Kidney tubule cell (primary cell): ENCODE data around the gene SV2B.

ENCODE experiments used
- DNase-seq: peaks from one replicate; pipeline ENCODE4 v3.0.0-alpha.2; 2018; ENCODE audit warnings: low spot score

SV2B gene

DNA sequence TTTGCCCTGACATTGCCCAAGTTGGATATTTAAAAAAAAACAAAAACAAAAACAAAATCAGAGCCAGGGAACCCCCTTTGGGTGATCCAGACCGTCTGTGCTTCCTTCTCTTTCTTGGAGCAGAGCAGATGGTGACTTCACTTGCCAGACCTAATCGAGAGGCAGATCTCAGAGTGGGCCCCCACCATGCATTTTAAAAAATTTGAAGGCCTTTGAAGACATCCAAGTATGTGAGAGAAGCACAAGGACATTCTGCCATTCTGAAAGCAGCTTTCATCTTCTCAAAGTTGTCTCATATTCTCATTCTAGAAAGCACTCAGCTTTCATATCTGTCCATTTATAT lies 93.3 kb downstream of the SV2B start:
- no peak for DNase-seq

DNA sequence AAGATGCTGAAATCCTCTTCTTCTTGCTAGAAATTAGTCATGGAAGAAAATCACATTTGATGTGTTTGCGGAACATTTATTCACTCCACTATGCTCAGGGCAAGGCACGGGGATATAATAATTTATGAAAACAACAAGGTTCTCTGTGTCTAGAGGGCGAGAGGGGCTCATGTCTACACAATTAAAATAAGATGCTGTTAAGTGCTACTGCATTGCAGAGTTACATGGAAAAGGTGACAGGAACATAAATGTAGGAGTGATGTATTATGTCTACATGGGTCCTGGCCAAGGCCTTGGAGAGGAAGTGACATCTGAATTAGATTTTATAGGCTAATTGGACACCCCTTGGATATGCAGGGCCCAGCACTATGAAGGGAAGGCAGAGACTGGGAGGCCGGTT lies 96.1 kb downstream of the SV2B start:
- no peak for DNase-seq

DNA sequence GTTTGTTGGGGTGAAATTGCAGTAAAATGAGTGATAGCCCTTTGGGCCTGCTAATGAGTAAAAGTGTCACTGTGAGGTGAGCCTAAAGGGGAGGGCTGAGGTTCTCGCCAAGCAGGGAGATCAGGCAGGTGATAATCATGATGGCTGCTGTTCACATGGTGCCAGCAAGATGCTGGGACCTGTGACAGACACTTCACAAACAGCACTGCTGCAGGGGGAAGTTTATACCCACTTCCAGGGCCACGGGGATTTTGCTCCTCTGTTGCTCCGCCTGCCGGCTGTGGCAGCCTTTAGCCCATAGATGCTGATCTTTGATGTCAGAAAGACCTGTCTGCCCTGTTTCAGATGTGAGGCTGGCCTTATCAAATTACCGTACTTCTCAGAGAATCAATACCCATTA lies 96.7 kb downstream of the SV2B start:
- DNase-seq = no peak

DNA sequence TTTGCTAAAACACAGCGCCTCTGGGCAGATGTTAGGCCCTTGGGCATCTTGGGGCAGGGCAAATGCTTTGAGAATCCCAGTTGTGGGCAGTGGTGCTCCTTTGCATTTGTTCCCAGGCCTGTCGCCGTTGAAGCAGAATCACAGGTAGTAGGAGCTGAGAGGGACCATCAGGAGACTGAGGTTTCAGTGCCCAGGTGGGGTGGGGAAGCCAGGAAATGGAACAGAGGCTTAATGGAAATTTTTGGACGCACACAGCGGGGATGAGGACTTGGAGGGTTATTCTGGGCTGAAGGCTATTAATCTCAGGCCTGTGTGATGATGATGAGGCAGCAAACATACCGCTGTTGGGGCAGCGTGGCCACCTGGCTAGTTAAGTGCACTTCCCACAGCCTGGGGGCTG lies 99.5 kb downstream of the SV2B start:
- DNase-seq = no peak

DNA sequence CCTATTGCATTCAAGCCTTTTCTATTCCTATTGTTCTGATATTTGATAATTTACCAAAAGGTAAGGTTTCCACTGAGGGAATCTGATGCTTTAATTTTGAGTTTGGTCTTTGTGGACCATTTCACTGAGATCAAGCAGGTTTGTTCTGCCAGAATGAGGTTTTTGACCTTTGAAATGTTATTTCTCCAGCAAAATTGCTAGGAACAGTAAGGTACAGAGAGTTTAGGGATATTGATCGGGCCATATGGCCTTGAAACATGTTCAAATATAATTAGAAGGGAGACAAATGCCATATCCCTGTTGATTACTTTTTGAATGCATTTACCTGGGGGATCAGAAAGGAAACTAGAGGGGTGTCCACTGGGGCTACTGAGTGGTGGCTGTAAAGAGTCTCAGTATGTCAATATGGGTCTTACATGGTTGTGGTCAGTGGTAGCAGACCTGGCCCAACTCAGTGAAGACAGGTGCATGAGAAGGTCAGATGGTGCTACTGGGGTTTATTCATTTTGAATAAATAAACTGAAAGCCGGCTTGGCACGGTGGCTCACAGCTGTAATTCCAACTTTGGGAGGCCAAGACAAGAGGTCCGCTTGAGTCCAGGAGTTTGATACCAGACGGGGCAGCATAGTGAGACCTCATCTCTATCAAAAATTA lies 100.2 kb downstream of the SV2B start:
- DNase-seq = no peak

DNA sequence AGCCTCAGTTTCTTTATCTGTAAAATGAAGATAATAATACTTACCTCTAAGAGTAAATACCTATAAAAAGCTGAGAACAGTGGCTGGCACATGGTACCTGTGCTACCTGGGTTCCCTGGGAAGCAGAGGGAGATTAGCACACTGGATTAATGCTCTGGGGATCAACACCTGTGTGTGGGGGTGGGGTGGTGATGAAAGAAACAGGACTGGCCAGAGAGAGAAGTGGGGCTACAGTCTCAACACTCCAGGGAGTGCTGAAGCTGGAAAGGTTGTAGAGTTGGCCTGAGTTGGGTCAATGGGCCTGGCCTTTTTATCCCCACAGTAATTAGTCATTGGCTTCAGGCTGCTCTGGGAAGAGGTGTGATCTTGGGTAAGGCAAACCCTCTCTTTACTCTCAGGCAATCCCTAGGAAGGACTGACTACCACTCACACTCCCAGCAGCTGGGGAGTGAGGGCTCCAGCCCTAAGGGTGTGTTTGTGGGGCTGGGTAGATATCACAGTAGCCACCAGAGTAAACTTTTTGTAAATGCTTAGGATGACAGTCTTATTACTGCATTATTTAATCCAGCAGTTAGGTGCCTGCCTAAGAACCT lies 102.5 kb downstream of the SV2B start:
- no peak for DNase-seq

DNA sequence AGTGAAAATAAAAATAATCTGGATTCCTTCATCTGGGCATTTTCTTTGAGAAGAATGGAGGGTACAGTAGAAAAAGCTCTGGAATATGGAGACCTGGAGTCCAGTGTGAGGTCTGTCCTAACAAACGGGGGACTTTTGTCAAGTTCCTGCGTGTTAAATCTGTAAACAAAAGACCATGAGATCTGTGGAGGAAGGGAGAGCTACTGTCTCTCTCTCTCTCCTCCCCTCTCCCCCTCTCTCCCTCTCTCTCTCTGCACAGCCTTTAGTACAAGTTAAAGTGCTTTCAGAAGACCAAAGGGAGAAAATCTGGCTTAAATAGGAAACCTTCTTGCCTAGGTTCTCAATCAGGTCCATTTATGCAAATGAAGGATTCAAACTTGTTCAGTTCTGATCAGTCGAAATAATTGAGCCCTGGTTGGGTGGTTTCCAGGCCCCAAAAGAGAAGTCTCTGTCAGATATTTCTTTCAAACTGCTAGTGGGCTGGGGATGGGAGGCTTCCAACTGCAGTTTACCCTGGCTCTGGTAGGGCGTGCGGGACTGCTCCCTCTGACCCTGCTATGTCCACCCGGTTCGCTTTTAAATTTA lies 103.7 kb downstream of the SV2B start:
- no peak for DNase-seq

DNA sequence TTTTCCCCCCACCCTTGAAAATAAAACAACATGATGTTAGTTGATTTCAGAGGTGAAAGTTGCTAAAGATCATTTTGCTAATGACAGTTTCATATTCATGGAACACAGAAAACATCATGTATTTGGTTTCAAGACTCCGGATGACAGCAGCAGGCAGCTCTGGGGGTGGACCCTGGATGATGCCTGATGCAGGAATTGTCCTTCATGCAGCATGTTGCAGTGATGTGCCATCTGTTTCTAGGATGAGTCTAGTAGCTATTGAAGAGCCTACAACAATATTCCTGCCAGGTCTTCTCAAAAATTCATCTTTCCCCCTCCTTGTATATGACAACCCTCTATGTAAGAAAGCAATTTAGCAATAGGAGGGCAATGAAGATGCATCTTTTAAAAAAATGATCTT lies 108.3 kb downstream of the SV2B start:
- no peak for DNase-seq

DNA sequence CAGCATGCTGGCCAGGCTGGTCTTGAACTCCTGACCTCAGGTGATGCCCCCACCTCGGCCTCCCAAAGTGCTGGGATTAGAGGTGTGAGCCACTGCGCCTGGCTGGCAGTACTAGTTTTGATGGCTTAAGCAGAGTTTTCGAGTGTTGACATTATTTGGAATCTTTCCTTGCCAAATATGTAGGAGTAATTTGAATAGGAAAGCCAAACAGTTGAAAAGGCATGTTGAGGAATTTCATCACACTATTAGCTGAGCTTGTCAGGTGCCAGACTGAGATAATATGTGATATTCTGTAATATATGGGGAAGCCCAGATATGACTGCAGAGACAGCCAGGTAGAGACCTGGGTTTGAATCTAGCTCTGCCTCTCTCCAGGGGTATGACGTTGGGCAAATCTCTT lies 109.3 kb downstream of the SV2B start:
- no peak for DNase-seq

DNA sequence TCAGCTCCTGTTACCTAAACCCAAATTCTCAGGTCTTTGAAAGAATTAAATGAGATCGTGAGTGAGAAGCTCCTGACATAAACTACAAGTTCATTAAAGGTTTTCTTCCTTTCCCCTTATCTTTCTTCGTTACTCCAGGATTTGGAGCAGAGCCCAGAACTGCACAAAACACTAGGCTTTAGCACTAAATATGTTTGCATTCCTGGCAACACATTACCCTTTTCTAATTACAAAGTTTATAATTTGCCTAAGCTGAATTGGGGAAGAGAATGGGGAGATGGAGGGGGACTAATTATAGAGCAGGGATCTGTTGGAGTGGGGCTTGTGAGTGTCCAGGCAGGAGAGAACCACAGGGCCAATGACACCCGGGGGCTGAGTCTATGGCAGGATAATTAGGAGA lies 109.7 kb downstream of the SV2B start:
- no peak for DNase-seq

DNA sequence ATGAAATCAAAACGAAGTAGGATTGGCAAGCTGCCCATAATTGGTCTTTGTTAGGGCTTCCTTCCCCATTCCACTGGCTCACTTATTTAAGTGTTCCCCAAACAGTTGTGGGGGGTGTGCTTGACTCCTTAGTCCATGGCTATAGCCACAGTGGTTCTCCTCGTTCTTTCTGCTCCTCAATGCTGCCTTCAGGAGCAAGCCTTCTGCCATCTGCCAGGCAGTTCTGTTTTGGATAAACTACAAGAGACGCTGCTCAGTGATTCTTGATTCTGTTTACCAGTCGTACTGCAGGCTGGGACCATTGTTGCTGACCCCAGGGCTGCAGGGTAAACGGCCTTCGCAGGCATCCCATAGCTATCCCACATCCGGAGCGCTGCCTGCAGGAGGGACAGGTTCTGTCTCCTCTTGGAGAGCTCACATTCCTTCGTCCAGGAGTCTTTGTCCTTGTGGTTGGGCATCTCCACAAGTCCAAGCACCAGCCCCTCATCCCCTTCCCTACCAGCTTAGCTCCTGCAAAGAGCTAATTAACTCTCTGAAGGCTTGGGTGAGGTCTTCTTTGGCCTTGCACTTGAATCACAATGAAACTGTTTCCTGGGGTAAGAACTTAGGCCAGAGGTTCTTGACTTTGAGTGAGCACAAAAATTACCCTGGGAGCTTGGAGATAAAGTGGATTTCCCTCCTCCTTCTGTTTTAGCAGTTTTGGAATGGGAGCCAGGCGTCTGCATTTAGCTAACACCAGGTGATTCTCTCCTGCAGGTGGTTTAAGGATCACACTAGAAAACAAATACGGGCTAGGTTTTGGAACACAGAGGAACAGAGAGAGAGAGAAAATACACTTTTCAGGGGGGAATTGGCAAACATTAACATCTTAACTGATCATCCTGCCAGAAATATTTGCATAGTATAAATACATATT lies 114.9 kb downstream of the SV2B start:
- DNase-seq = no peak

DNA sequence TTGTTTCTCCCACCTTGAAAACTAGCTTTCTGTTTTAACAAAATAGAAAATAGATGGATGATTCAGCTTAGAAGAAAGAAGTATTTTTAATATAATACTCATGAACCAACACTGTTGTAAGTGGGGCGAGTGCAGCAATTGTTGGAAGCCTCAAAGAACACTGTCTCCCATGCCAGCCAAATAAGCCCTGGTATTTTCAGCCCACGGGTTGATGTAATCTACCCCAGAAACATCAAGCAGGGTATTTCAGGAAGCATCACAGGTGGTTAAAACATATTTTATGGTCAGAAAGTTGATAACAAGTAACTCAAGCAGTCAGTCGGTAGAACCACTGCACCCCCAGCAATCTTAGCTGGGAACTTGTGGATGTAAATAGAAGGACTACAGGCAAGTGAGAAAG lies 115.9 kb downstream of the SV2B start:
- no peak for DNase-seq

DNA sequence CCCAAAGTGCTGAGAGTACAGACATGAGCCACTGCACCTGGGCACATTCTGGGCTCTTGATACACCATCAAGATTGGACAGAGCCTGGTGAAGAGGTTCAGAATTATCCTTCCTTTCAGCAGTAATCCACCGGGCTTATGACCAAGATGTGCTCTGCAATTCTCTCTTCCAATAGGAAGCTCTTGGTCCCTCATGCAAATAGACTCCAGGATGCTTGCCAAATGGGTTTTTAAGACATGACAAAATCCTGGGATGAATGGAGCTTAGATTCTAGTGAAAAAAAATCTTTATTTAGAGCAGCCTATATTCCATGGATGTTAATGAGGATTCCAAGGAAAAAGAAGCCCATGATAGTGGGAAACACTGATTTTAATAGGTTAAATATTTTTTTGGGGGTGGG lies 119.1 kb downstream of the SV2B start:
- no peak for DNase-seq

DNA sequence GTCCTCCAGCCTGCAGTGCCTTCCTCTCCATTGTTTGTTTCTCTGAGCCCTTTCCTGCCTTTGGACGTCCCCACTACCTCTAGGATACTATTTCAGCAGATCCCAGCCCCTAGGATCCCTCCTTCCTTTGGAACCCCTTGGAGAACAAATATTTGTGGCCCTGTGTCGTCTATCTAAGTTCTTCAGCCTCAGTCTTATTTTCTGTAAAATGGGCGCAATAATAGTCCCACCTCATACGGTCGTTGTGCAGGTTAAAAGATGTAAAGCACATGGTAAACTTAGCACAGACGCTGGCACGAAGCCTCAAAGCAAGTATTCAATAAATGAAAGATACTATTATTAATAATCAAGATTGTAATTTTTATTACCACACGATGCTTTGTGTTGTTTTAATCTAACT lies 122.0 kb downstream of the SV2B start:
- no peak for DNase-seq

DNA sequence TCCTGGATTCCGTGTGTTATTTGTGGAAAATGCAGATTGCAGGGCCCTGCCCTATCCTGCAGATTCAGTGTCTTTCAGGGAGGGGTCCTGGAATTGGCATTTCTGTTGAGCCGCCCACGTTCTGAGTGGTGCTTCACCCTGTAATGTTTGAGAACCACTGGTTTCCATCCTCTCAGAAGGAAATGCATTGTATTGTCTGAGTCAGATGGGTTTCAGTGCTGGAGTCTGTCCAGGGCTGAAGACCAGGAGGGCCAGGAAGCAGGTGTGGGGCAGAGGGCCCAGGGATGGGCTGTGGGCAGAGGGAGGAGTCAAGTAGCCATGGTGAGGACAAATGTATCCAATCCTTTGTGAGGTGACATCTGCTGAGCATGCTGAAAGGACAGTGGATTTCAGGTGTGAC lies 123.8 kb downstream of the SV2B start:
- DNase-seq = peak; percentile 28

DNA sequence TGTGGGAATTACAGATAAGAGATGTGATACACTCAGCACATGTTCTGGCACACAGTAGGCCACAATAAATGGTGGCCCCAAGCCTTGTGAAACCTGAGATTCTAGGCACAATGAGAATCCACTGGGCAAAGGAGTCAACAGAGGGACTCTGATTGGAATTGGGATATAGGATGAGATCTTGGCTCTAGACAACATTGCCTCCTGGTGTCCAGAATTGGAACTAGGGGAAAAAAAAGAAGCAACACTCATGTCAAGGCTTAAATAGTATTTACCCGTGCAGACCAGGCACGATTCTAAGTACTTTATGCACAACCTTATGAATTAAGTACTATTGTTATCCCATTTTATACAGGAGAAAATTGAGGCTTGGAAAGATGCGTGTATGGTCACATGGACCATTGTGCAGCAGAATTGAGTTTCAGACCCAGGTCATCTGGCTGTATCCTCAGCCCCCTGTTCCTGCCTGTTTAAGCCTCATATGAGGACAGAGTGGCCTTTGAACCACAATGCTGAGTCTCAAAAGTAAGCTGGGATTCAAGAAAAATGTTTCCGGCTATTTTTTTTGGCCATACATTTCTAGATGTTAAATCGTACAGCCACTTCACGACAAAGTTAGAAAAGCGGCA lies 124.8 kb downstream of the SV2B start:
- peak; percentile 59 for DNase-seq

DNA sequence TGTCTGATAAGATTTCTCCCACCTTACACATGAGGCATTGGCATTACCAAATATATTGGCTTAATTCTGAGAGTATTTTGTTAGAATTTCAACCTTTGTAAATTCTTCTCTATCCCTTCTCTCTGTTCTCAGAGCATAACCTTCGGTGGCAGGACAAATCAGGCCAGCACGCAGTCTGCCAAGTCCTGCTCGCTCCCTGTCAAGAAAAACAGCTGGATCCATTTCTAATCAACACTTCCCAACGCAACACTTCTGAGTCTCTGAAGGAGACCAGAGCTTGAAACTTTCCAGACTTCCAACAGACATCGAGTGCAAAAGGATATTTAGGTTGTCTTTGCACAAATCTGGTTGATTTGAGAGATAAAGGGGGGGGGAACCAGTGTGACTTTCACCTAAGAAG lies 125.7 kb downstream of the SV2B start:
- no peak for DNase-seq

DNA sequence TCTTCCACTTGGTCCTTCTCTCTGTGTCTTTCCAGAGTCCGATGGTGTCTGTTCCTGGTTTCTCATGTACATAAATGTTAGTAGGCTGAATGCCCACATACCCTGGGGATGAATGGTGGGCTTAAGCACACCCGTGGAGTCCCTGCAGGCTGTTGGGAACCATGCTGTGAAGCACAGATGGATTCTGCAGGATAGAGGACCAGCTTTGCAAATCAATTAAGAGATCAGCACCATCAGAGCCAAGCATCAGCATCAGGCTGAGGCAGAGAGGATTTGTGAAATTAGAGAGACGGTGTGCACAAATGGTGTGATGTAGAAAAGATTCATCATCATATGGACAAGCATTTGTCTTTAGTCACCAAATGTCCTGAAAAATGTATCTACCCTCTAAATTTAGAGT lies 127.1 kb downstream of the SV2B start:
- no peak for DNase-seq

DNA sequence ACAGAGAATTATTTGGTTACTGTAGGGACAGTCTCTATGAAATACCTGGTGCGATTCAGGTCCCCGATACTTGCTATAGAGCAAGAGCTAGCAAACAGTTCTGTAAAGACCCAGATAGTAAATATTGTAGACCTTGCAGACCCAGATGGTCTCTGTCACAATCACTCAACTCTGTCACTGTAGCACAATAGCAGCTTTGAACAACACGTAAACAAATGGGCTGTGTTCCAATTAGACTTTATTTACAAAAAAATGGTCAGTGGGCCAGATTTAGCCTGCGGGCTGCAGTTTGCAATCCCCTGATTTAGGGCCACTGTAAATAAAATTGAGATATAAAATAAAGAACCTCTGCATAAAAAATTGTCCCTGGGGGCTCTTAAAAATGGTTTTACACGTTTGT lies 127.7 kb downstream of the SV2B start:
- no peak for DNase-seq

DNA sequence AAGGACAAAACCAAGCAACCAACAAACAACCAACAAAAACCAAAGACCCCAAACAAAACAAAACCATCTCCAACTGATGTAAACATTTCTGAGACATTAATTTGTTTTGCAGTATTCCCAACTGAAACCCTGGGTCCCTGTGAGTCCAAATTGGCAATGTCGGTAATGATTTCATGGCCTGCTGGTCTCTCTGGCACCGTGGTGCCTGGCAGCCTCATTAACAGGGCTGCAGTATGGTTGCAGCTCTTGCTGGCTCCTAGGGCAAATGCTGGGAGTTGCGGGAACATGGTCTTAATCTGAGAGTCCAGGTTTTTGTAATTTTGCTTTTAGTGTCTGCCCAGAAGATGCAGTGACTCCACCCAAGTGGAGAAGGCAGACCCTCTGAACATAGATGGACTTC lies 128.3 kb downstream of the SV2B start:
- no peak for DNase-seq

DNA sequence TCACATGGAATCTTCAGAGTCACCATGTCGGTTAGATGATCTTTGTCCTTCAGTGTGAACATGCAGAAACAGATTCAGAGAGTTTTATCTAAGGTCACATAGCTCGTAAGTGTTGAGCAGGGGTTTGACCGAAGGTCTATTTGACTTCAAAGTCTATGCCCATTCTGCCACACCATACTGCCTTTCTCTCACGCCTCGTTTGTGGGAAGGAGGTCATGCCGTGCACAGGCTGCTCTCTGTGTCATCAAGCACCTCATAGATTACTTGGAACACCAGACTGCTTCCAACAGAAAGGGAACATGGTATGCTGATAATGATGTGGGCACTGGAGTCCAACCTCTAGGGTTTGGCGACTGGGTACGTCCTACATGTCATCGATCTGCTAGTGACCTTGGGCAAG lies 128.8 kb downstream of the SV2B start:
- no peak for DNase-seq

DNA sequence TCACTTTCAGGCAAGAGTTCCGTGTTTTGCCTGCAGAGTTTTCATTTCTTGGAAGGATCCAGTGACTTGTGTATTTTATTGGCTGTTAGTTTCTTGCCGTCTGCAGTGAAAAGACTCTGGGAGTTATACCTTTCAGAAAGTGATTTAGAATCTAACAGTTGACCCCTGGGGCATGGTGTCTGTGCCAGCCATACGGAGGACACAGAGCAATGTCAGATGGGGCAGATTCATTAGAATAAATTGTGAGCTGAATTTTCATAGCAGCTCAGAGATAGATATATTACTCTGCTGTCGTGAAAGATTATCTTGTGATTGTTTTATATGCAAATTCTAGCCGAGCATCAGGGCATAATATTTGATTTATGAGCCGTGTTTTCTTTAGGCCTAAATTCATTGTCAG lies 131.6 kb downstream of the SV2B start:
- no peak for DNase-seq

DNA sequence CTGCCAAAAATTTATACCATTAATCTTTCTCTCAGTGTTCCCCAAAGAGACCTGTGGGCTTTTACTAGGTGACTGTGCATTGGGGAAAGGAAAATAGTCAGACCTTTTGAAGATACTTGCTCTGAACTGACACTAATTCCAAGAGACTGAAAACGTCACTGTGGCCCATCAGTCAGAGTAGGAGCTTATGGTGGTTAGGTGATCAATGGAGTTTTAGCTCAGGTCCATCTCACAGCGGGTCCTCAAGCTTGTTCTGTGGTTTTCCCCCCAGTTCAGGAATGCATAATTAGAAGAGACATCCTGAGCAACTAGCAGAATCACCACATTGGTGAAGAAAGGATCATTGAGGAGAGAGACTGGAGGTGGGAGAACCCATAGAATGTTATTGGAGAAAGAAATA lies 134.7 kb downstream of the SV2B start:
- no peak for DNase-seq
